CD14-positive monocyte (primary cell): ENCODE results near the gene IPO11. TPM values are rescaled to one million over a fixed set of nuclear protein-coding genes. Genes with fewer than 3 reads are reported as not detected.

Source experiments
- DNase-seq, 3 donors: peaks; one replicate each; pipeline ENCODE4 v3.0.0-alpha.2; 2011 to 2022
- H2AFZ ChIP-seq: 2 replicates; pipeline ENCODE4 v1.6.0; 2012; ENCODE audit warnings: mild to moderate bottlenecking, low read depth, low read length, inconsistent platforms; ENCODE audit not compliant: insufficient read depth, poor library complexity, severe bottlenecking
- H3K27ac ChIP-seq, 2 donors: 1 replicate in 1 of 2; 2 replicates in 1 of 2; pipeline ENCODE4 v1.5.1; 2012 to 2013; ENCODE audit warnings: low read length in 2 of 2, control low read depth in 1 of 2, inconsistent platforms in 1 of 2, low read depth in 1 of 2, mild to moderate bottlenecking in 1 of 2
- H3K27me3 ChIP-seq, 2 donors: one replicate each; pipeline versions ENCODE4 v1.6.0 to v1.6.1; 2011 to 2013; ENCODE audit warnings: low read length in 2 of 2; ENCODE audit not compliant: control insufficient read depth in 2 of 2, insufficient read depth in 2 of 2
- H3K36me3 ChIP-seq, 2 donors: replicated peaks in 1 of 2; 1 replicate in 1 of 2; 2 replicates in 1 of 2; pipeline versions ENCODE4 v1.5.1 to v1.6.1; 2012 to 2013; ENCODE audit warnings: low read length in 2 of 2, control low read depth in 1 of 2, inconsistent platforms in 1 of 2, mild to moderate bottlenecking in 1 of 2; ENCODE audit not compliant: insufficient read depth in 2 of 2, control insufficient read depth in 1 of 2
- H3K4me1 ChIP-seq, 2 donors: 1 replicate in 1 of 2; 2 replicates in 1 of 2; pipeline versions ENCODE4 v1.5.1 to v1.6.1; 2012 to 2013; ENCODE audit warnings: low read length in 2 of 2, control low read depth in 1 of 2, inconsistent platforms in 1 of 2, mild to moderate bottlenecking in 1 of 2, moderate library complexity in 1 of 2; ENCODE audit not compliant: insufficient read depth in 2 of 2, control insufficient read depth in 1 of 2
- H3K4me2 ChIP-seq: replicated peaks from 2 replicates; pipeline ENCODE3; 2012; ENCODE audit warnings: low read length, moderate library complexity, mild to moderate bottlenecking; ENCODE audit not compliant: poor library complexity, severe bottlenecking; ENCODE audit errors: extremely low read depth
- H3K4me3 ChIP-seq, 3 experiments: fragments of 200-600 bp in 1 of 3; sonication (generic) in 1 of 3; replicated peaks in 1 of 3; 1 replicate in 2 of 3; 2 replicates in 1 of 3; pipeline ENCODE4 v1.5.1; 2011 to 2013; ENCODE audit warnings: low read length in 3 of 3, mild to moderate bottlenecking in 3 of 3, control low read depth in 2 of 3, low read depth in 2 of 3, inconsistent platforms in 1 of 3, moderate library complexity in 1 of 3
- H3K79me2 ChIP-seq: 2 replicates; pipeline ENCODE4 v1.6.0; 2012; ENCODE audit warnings: mild to moderate bottlenecking, control low read depth, inconsistent platforms, low read length, moderate library complexity; ENCODE audit not compliant: insufficient read depth
- H3K9ac ChIP-seq: 2 replicates; pipeline ENCODE4 v1.6.0; 2017; ENCODE audit warnings: low read length, mild to moderate bottlenecking; ENCODE audit not compliant: insufficient read depth, poor library complexity, severe bottlenecking
- H3K9me3 ChIP-seq, 2 donors: replicated peaks in 1 of 2; 1 replicate in 1 of 2; 2 replicates in 1 of 2; pipeline versions ENCODE4 v1.5.1 to v1.6.1; 2012 to 2013; ENCODE audit warnings: low read length in 2 of 2, control low read depth in 1 of 2; ENCODE audit not compliant: control insufficient read depth in 1 of 2, insufficient read depth in 1 of 2
- H4K20me1 ChIP-seq: 2 replicates; pipeline ENCODE4 v1.6.0; 2012; ENCODE audit warnings: mild to moderate bottlenecking, low read length, control low read depth, moderate library complexity; ENCODE audit not compliant: insufficient read depth
- H3K27ac Mint-ChIP-seq, 7 donors: one replicate each; pipeline ENCODE4 v1.8.0; 2020; ENCODE audit warnings: mild to moderate bottlenecking in 7 of 7, mixed read lengths in 7 of 7, moderate library complexity in 6 of 7, inconsistent platforms in 2 of 7
- H3K27me3 Mint-ChIP-seq, 3 donors: one replicate each; pipeline ENCODE4 v1.8.0; 2021 to 2022; ENCODE audit warnings: low read depth in 3 of 3, mild to moderate bottlenecking in 3 of 3, mixed read lengths in 3 of 3, moderate library complexity in 3 of 3, inconsistent platforms in 1 of 3
- H3K36me3 Mint-ChIP-seq, 2 donors: one replicate each; pipeline ENCODE4 v1.8.0; 2020; ENCODE audit warnings: mixed read lengths in 2 of 2, inconsistent platforms in 1 of 2, mild to moderate bottlenecking in 1 of 2
- H3K4me1 Mint-ChIP-seq: one replicate; pipeline ENCODE4 v1.8.0; 2020; ENCODE audit warnings: mild to moderate bottlenecking, mixed read lengths
- H3K4me3 Mint-ChIP-seq, 2 donors: one replicate each; pipeline ENCODE4 v1.8.0; 2020; ENCODE audit warnings: mild to moderate bottlenecking in 2 of 2, mixed read lengths in 2 of 2, moderate library complexity in 1 of 2
- H3K9me3 Mint-ChIP-seq, 7 donors: one replicate each; pipeline ENCODE4 v1.8.0; 2020 to 2022; ENCODE audit warnings: mixed read lengths in 7 of 7, mild to moderate bottlenecking in 6 of 7, moderate library complexity in 6 of 7, inconsistent platforms in 2 of 7
- WGBS: methylation state at CpG from one replicate; pipeline ENCODE4 v1.1.5; 2013; ENCODE audit warnings: missing lambda C conversion rate; ENCODE audit not compliant: insufficient coverage; 5-methylcytosine and 5-hydroxymethylcytosine counted together
- intact Hi-C, 2 donors: fragments of 100-400 bp; cut with micrococcal nuclease; formaldehyde crosslinking; loops; one replicate each; pipeline versions ENCODE4 v1.15.0 to v1.15.1; 2023
- polyA plus RNA-seq, 3 donors: library from polyadenylated mRNA; depleted of rRNA in 1 of 3; unstranded in 2 of 3; stranded (reverse) in 1 of 3; fragments of 300-500 nt in 2 of 3; fragments of >200 nt in 1 of 3; fragmentation: Illumina TruSeq in 2 of 3; gene quantifications; 1 replicate in 2 of 3; 2 replicates in 1 of 3; pipeline ENCODE4 v1.2.3, GENCODE V29; 2012 to 2021
- TF ChIP-seq, protein P1 (sequence below): fragments of 200-600 bp; IDR thresholded peaks from one replicate; pipeline ENCODE4 v1.8.0; 2022; ENCODE audit warnings: antibody characterized with exemption, mild to moderate bottlenecking

IPO11 gene
- polyA plus RNA-seq, 3 donors = 4.4 to 5.5 (median 5.3) TPM

DNA sequence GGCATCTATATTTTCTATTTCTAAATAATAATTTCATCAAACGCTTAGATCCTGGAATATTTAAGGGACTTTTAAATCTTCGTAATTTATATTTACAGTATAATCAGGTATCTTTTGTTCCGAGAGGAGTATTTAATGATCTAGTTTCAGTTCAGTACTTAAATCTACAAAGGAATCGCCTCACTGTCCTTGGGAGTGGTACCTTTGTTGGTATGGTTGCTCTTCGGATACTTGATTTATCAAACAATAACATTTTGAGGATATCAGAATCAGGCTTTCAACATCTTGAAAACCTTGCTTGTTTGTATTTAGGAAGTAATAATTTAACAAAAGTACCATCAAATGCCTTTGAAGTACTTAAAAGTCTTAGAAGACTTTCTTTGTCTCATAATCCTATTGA lies 167.2 kb downstream of the IPO11 start:
- H3K9me3 Mint-ChIP-seq = peaks cover 0 to 2% (median 0%) of the 10 kb centered on the region in 7 donors
- peaks cover 7 to 8% of the 10 kb centered on the region in 2 donors for H3K36me3 Mint-ChIP-seq
- Histone ChIP-seq H3K36me3 (no peaks in the 10 kb centered on the region), H3K27me3 (no peaks in the 10 kb centered on the region), H3K4me2 (no peak overlapping the region), H3K4me1 (peaks cover 0 to 8% of the 10 kb centered on the region in 2 donors), H2AFZ (no peak overlapping the region), H3K9ac (no peak overlapping the region), H3K4me3 (no peak overlapping the region), H4K20me1 (no peaks in the 10 kb centered on the region), H3K9me3 (no peaks in the 10 kb centered on the region), H3K27ac (no peak overlapping the region), H3K79me2 (no peaks in the 10 kb centered on the region)
- H3K4me3 Mint-ChIP-seq = no peak overlapping the region
- no peak overlapping the region for H3K27ac Mint-ChIP-seq
- intact Hi-C loops = no loop called here
- H3K27me3 Mint-ChIP-seq = no peaks in the 10 kb centered on the region
- H3K4me1 Mint-ChIP-seq = peaks cover 27% of the 10 kb centered on the region
- no peak for DNase-seq
- TF ChIP-seq, protein P1, sequence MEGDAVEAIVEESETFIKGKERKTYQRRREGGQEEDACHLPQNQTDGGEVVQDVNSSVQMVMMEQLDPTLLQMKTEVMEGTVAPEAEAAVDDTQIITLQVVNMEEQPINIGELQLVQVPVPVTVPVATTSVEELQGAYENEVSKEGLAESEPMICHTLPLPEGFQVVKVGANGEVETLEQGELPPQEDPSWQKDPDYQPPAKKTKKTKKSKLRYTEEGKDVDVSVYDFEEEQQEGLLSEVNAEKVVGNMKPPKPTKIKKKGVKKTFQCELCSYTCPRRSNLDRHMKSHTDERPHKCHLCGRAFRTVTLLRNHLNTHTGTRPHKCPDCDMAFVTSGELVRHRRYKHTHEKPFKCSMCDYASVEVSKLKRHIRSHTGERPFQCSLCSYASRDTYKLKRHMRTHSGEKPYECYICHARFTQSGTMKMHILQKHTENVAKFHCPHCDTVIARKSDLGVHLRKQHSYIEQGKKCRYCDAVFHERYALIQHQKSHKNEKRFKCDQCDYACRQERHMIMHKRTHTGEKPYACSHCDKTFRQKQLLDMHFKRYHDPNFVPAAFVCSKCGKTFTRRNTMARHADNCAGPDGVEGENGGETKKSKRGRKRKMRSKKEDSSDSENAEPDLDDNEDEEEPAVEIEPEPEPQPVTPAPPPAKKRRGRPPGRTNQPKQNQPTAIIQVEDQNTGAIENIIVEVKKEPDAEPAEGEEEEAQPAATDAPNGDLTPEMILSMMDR = no peak
- no CpG with 5 or more reads among the region's 5 CpGs for WGBS

DNA sequence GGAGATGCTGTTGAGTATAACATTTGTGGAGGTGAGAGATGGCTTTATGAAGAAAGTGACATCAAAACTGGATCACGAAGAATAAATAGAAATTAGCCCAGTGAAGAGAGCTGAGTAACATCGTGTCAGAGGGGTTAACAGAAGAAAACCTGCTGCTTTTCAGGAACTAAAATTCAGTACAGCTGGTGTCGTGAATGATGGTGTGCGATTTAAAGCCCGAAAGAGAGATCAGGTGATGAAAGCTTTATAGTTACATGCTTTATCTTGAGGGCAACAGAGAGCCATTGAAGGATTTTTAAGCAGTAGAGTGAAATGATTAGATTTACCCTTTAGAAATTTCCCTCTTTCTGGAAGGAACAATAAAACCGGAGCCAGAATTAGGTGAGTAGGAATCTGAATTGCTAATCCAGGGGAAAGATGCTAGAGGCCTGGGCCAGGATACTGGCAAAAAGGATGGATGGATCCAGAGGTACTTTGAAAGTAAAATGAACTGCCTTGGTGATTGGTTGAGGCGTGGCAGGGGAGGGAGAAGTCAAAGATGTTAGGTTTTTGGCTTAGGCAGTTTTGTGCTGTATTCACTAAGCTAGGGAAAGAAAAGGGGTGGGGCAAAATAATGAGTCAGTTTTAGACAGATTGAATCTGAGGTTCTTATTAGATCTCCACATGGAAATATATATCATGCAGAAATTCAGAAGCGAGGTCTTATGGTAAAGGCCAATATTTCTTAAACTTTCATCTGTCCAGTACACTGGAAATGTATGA lies 169.5 kb downstream of the IPO11 start:
- H3K4me2 ChIP-seq = no peak overlapping the region
- Mint-ChIP-seq H3K9me3 (peaks cover 0 to 2% (median 0%) of the 10 kb centered on the region in 7 donors), H3K4me3 (no peak overlapping the region), H3K27me3 (no peaks in the 10 kb centered on the region), H3K4me1 (peaks cover 22% of the 10 kb centered on the region), H3K27ac (peak overlapping the region in 2 of 7 donors; percentile 2 to 5), H3K36me3 (peaks cover 7% of the 10 kb centered on the region in 2 donors)
- TF ChIP-seq, protein P1 = no peak
- no peaks in the 10 kb centered on the region for H4K20me1 ChIP-seq
- H3K27me3 ChIP-seq = no peaks in the 10 kb centered on the region
- 12% methylated on average over 4 of the region's 8 CpGs for WGBS
- intact Hi-C loops = no loop called here
- no peaks in the 10 kb centered on the region for H3K9me3 ChIP-seq
- H3K27ac ChIP-seq = no peak overlapping the region
- H2AFZ ChIP-seq = no peak overlapping the region
- no peak for DNase-seq
- H3K9ac ChIP-seq = no peak overlapping the region
- no peaks in the 10 kb centered on the region for H3K36me3 ChIP-seq
- peaks cover 0 to 4% of the 10 kb centered on the region in 2 donors for H3K4me1 ChIP-seq
- no peak overlapping the region for H3K4me3 ChIP-seq
- no peaks in the 10 kb centered on the region for H3K79me2 ChIP-seq
